Measurements from ENCODE around the gene NCAPG2. TPM values are rescaled to one million over a fixed set of nuclear protein-coding genes. Genes with fewer than 3 reads are reported as not detected.
"Not testable (repeated sequence)": the region's sequence is repeated elsewhere in the genome, so short reads cannot be mapped to it uniquely, and the experiment has no call there.

Gene NCAPG2
- polyA plus RNA-seq, 3 donors, result 22.1 to 29.5 (median 27.1) TPM

DNA sequence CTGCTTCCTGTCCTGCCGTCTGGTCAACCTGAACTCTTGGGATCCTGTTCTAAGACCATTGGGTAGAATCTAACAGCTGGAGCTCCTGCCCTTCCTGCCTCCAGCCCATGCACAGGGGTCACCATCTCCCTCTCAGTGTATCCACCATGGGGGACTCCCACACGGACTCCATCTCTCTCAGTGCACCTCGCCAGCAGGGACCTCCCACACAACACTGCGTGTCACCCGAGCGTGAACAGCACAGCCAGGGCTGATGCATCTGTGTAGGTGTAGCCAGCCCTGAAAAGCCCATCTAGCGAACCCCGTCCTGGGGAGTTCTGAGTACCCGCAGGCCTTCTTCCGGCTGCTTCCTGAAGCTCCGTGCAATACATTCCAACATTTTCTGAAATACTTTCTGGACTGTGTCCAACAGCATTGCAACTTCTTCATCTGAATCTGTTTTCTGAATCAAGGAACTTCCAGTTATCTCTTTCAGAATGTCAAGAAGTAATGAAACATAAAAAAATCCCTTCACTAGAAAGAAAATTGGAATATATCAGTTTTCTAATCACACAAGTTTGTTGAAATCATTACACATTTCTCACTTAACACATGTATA is 52.5 kb downstream of the NCAPG2 start:
- peak in 4 of 11 donors; percentile 1 to 14 (median 8) for DNase-seq (ENCODE audit: extremely low read depth in 1 of 11, low read depth in 9 of 11, low spot score in 4 of 11)

GRCh38 chr7:158650821-158651225 is 53.8 kb downstream of the NCAPG2 start:
- no peak for DNase-seq (ENCODE audit: extremely low read depth in 1 of 11, low read depth in 9 of 11, low spot score in 4 of 11)

- no peak for DNase-seq (ENCODE audit: extremely low read depth in 1 of 11, low read depth in 9 of 11, low spot score in 4 of 11)
These were observed 55.3 kb downstream of the NCAPG2 start for GRCh38 chr7:158649279-158649678.

DNA sequence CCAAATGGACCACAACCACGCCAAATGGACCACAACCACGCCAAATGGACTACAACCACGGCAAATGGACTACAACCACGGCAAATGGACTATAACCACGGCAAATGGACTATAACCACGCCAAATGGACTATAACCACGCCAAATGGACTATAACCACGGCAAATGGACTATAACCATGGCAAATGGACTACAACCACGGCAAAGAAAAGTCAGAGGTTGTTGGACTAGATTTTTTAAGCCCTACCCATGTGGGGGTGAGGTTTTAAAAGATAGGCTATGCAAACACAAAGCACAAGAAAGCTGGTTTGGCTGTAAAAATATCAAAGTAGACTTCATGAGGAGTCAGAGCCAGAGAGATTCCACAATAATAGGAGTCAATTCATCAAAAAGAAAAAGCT is 55.8 kb downstream of the NCAPG2 start:
- DNase-seq (ENCODE audit: extremely low read depth in 1 of 11, low read depth in 9 of 11, low spot score in 4 of 11), result no peak

DNA sequence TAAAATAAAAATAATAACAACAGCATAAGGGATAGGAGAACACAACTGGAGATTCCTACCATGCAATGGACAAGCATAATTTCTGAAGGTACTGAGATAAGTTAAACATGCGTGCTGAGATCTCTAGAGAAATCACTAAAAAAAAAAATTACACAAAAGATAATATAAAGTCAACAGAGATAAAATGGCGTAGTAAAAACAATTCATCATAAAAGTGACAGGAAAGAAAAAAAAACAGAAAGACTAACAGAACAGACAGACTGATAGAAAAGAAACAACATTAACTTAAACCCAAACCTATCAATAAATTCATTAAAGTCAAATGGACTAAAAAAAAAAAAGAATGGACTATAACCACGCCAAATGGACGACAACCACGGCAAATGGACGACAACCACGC is 56.4 kb downstream of the NCAPG2 start:
- no peak for DNase-seq (ENCODE audit: extremely low read depth in 1 of 11, low read depth in 9 of 11, low spot score in 4 of 11)

DNA sequence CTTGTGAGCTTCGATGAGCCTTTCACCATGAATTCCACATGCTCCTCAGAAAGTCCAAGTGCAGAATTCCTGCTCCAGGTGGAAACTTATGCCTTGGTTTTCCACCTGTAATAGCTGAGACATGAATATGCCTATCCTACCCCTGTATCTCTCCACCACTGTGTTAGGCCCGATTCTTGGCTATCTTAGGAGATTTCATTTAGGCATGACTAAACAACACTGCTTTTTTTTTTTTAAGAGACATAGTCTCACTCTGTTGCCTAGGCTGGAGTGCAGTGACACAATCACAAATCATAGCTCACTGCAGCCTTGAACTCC is 57.2 kb downstream of the NCAPG2 start:
- no peak for DNase-seq (ENCODE audit: extremely low read depth in 1 of 11, low read depth in 9 of 11, low spot score in 4 of 11)

GRCh38 chr7:158646766-158647474 is 57.7 kb downstream of the NCAPG2 start:
- DNase-seq (ENCODE audit: extremely low read depth in 1 of 11, low read depth in 9 of 11, low spot score in 4 of 11), result no peak

- no peak for DNase-seq (ENCODE audit: extremely low read depth in 1 of 11, low read depth in 9 of 11, low spot score in 4 of 11)
These were observed 58.8 kb downstream of the NCAPG2 start for GRCh38 chr7:158645842-158646241.

- no peak for DNase-seq (ENCODE audit: extremely low read depth in 1 of 11, low read depth in 9 of 11, low spot score in 4 of 11)
These were observed 62.5 kb downstream of the NCAPG2 start for GRCh38 chr7:158642149-158642548.

DNA sequence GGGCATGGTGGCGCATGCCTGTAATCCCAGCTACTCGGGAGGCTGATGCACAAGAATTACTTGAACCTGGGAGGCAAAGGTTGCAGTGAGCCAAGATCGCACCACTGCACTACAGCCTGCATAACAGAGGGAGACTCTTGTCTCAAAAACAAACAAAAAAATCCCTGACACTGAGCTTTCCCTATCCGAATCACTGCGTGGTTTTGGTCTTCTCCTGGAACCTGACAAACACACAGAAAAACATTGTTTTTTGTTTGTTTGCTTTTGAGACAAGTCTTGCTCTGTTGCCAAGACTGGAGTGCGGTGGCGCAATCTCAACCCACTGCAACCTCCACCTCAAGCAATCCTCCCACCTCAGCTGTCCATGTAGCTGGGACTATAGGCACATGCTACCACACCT is 66.6 kb downstream of the NCAPG2 start:
- no peak for DNase-seq (ENCODE audit: extremely low read depth in 1 of 11, low read depth in 9 of 11, low spot score in 4 of 11)

GRCh38 chr7:158633055-158633956 is 71.3 kb downstream of the NCAPG2 start:
- DNase-seq (ENCODE audit: extremely low read depth in 1 of 11, low read depth in 9 of 11, low spot score in 4 of 11), result no peak

GRCh38 chr7:158631574-158632195 is 72.9 kb downstream of the NCAPG2 start:
- no peak for DNase-seq (ENCODE audit: extremely low read depth in 1 of 11, low read depth in 9 of 11, low spot score in 4 of 11)

DNA sequence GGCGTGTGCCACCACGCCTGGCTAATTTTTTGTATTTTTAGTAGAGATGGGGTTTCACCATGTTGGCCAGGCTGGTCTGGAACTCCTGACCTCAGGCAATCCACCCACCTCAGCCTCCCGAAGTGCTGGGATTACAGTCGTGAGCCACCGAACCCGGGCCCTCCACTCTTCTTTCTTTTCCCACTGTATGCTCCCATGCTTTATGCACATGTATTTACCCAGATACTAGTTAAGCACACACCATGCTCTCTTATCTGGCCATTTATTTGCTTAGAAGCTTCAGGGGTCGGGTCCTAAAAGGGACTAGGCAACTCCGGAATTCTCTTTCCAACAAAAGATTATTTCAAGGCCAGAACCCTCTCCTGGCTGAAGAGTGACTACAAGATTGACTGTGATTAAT is 78.3 kb downstream of the NCAPG2 start:
- not testable (repeated sequence) for DNase-seq (ENCODE audit: extremely low read depth in 1 of 11, low read depth in 9 of 11, low spot score in 4 of 11)

DNA sequence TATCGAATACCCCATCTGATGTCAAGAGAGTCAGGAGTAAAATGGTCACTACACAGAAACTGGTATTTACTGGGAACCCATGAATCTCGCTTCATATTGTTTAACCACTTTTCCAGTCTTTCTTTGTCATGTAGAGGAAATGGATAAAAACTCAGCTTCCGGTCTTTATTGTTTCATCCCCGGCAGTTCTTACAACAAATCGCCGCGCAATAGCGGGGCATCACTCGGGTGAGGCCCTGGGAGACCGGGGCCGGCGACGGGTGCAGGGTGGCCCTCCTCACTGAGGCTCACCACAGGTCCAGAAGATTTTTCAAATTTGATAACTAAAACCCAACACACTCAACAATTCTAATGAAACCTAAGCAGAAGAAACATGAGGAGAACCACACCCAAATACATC is 81.4 kb downstream of the NCAPG2 start:
- no peak for DNase-seq (ENCODE audit: extremely low read depth in 1 of 11, low read depth in 9 of 11, low spot score in 4 of 11)

DNA sequence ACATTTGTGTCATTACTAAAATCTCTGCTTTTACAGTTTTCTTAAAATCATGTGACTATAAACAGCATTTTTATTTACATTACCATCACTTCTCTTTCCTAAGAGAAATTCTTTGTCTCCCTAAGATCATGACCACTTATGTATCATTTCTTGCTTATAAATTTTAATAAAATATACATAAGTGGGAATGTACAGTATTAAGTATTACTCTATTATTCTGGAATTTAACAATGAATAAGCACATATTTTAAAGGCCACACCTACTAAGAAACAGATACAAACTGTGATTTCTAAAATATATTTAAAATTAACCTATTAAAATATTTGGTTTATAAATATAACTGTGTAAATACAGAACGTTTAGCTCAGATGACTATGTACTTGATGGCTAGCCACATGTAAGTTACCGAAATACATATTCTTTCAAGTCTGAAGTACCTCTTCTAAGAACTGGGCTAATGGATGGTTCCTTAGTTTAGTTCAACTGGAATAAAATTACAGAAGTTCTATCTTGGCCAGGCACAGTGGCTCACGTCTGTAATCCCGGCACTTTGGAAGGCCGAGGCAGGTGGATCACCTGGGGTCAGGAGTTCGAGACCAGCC is 83.7 kb downstream of the NCAPG2 start:
- DNase-seq (ENCODE audit: extremely low read depth in 1 of 11, low read depth in 9 of 11, low spot score in 4 of 11), result no peak

- no peak for DNase-seq (ENCODE audit: extremely low read depth in 1 of 11, low read depth in 9 of 11, low spot score in 4 of 11)
These were observed 84.2 kb downstream of the NCAPG2 start for GRCh38 chr7:158620418-158620817.

- DNase-seq (ENCODE audit: extremely low read depth in 1 of 11, low read depth in 9 of 11, low spot score in 4 of 11), result no peak
These were observed 85.9 kb downstream of the NCAPG2 start for GRCh38 chr7:158618745-158619140.

DNA sequence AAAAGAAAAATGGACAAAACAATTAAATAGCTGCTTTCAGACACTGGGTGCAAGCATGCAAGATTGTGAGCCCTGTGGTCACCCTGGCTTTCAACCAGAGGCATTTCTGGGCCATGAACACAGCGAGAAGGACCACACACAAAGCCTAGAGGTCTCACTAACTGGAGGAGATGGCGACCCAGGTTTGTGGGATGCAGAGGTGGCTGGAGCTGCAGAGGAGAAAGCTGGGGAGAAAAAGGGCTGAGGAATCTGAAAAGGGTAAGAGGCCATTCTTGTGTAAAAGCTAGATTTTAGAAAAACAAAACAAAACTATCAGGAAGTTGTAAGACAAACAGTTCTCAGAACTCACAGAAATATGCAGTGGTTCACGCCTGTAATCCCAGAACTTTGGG is 86.9 kb downstream of the NCAPG2 start:
- no peak for DNase-seq (ENCODE audit: extremely low read depth in 1 of 11, low read depth in 9 of 11, low spot score in 4 of 11)

DNA sequence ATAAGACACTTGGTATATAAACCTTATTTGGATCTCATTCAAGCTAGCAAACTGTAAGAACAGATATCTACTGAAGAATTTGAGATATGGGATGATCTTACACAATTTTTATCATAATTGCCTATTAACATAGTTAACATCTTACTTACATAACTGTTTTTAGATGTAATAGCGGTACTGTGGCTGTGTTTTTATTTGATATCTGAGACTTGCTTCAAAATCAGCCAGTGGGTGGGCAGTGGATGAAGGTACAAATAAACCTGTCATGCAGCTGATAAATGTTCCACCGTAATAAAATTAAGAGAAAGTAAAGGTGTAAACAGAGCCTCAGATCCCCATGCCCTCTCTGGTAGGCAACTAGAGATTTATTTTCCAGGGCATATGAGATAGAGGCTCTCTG is 88.6 kb downstream of the NCAPG2 start:
- peak in 10 of 11 donors; percentile 18 to 72 (median 50) for DNase-seq (ENCODE audit: extremely low read depth in 1 of 11, low read depth in 9 of 11, low spot score in 4 of 11)
